Measurements from ENCODE around the gene CCDC92.

CCDC92 gene

DNA sequence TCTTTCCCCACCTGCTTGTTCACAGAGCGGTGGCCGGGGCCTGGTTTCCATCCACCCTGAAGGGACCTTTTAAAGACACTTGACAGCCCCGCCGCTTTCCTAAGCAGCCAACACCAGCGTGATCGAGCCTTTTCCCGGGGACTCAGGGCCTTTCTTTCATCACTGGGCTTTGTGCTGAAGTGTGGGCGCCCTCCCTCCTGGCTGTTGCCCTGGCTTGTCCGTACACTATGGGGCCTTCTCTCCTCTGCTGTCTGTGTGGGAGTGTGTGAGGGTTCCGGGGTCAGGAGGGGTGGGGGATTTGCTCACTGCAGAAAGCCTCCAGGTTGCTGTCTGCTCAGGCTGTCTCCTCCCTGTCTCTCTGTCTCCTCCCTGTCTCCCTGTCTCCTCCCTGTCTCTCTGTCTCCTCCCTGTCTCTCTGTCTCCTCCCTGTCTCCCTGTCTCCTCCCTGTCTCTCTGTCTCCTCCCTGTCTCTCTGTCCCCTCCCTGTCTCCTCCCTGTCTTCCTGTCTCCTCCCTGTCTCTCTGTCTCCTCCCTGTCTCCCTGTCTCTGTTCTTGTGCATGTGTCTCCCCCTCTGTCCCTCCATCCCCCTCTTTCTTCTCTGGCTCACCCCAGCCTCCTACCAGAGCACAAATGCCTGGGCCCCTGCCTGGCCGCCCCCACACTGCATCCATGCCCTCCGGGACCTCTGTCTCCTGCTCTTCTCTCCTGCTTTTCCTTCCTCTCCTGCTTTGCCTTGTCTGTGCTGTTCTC lies 64.7 kb downstream of the CCDC92 start:
- peak; percentile 9 to 17 for DNase-seq

DNA sequence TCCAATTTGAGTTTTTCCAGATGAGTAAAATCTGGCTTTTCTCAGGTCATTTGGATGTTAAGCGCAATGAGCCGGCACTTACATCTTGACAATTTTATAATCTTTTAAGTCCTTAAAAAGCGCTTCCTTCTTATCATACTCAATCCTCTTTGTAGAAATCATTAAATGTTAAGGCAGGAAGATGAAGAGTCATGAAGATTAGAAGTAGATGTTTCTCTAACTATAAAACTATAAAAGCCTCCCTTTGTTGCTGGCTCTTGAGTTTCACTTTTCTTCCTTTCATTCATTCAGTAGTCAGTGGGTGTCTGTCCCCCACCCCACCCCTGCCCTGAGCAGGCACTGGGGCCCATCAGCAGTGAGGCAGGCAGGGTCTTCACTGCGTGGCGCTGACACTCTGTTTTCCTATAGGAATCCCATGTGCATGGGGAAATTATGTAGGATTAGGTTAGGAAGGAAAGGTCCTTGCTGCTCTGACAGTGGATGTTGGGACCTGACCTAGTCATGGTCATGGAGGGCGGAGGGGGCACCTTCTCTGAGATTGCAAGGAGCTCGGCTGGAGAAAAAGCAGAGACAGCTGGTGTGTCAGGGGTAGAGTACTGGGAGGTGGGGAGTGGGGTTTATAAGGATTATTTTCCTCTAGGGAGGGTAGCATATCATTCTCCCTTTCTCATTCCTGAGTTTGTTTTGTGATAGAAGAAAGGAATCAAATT lies 65.8 kb downstream of the CCDC92 start:
- DNase-seq: no peak

DNA sequence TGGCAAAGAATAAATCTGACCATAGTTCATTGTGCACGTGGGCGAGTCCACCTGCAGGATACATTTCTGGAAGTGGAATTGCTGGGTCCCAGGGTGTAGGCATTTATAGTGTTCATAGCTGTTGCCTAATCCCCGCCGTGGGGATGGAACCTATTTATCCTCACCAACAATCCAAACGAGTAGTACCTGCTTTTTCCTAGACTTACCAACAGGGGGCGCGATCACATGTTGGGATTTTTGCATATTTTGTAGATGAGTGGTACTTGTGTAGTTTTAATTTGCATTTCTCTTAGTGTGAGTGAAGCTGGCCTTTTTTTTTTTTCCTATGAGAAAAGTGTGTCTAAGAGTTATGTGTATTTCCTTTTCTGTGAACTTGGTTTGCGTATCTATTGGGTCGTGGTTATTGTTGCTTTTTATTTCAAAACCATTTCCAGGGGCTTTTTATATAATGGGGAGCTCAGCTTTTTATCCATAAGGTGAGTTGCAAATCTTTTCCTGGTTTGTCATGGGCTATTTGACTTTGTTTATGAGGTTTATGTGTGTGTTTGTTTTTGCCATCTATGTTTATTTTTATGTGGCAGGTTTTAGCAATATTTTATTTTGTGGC lies 67.2 kb downstream of the CCDC92 start:
- DNase-seq: peak; percentile 35 to 83

DNA sequence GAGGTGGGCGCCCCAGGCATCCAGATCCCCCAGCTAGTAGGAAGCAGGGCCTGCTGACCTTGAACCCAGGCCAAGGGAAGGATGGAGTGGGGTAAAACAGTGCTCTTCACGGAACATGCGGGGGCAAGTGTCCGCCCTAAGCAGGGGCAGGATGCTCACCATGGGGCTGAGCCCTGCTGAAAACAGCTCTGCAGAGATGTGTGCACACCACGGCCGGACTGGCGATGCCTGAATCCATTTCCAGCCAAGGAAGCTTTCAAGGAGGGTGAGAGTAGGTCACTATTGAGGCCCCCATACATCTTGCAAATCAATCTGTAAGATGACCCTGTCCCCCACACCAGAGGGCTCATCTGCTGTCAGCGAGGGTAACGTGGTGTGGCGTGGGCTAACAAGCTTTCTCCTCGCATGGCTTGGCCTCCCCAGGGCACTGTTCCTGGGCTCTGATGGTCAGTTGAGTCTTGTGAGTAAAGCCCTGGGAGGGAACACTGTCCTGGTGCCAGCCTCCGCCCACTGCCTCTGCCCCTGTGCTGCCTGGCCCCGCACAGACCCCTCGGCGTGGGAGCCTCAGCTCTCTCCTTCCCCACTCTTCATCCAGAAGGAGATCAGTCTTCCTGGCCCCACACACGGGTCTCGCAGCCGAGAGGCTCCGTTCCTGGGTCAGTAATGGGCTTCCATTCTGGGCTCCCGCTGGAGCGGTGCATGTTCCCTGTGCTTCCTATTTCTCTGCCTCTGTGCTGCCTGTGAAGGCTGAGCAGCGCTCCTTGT lies 69.1 kb downstream of the CCDC92 start:
- no peak for DNase-seq

DNA sequence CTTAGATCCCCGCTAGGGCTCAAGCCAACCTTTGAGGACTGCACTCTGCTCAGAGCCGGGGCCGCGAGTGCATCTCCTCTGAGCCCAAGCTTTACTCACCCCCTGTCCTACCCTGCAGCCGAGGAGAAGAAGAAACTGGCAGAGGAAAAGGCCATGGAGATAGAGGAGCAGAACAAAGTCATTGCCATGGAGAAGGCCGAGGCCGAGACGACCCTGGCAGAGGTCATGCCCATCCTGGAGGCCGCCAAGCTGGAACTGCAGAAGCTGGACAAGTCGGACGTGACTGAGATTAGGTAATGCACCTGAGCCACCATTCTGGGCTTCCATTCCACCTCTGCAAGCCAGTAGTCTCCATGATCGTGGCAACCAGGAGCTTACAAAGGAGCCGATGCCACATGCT lies 69.8 kb downstream of the CCDC92 start:
- no peak for DNase-seq

DNA sequence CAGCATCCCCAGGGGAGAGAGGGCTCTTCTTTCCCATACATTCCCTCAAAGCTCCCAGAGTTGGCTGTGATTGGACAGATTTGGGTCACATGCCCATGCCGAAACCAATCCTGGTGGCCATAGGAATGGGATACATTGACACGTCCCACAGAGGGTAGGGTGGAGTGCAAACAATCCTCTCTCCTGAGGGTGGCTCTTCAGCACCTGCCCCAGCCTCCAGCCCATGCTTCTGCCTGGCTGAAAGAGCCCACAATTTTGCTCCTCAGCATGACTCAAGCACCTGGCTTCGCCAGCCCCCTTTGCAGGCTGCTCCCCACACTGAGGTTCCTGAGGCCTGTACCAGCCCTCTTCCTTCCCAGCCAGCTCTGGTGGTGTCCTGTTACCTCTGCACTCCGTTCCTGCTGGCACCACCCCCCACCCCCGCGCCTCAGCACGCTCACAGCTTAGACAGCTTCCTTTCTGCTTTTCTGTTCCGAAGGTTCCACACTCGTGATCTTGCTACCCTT lies 71.7 kb downstream of the CCDC92 start:
- peak in 1 of 2 donors; percentile 24 for DNase-seq

DNA sequence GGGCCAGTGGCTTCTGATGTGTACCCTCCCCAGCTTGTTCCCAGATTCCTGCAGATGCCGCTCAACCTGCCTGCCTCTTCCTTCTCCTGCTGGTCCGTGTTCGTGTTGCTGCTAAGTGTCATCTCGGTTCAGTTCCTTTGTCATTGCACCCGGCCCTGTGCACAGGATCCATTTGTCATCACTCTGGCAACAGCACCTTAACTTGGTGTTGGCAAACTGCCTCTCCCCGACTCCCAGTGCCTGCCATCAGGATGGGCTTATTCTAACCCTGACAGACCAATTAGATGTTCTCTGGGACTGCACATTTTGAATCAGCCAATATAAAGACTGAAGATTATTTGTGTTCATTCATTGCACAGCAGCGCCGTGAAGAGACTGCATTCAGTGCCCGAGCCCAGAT lies 73.3 kb downstream of the CCDC92 start:
- no peak for DNase-seq

DNA sequence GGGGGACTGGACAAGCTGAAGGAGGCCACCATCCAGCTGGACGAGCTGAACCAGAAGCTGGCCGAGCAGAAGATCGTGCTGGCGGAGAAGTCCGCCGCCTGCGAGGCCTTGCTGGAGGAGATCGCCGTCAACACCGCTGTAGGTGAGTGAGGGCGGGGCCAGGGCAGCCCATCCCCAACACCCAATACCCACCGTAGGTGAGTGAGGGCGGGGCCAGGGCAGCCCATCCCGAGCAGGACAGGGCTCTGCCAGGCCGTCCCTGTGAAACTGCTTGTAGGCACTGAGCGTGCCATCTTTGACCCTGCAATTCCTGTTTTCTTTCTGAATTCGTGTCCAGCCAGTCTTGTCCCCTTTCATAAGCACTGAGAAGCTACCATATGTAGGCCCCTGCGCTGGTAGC lies 74.0 kb downstream of the CCDC92 start:
- DNase-seq: no peak

DNA sequence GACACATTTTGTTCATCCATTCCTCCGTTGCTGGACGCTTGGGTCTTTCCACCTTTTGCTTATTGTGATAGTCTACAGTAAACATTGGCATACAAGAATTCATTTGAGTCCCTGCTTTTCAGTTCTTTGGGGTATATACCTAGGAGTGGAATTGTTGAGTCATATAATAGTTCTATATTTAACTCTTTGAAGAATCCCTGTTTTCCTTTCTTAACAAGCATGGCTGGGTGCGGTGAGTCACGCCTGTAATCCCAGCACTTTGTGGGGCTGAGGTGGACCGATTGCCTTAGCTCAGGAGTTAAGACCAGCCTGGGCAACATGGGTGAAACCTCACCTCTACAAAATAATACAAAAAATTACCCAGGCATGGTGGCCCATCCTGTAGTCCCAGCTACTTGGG lies 75.4 kb downstream of the CCDC92 start:
- DNase-seq: no peak

DNA sequence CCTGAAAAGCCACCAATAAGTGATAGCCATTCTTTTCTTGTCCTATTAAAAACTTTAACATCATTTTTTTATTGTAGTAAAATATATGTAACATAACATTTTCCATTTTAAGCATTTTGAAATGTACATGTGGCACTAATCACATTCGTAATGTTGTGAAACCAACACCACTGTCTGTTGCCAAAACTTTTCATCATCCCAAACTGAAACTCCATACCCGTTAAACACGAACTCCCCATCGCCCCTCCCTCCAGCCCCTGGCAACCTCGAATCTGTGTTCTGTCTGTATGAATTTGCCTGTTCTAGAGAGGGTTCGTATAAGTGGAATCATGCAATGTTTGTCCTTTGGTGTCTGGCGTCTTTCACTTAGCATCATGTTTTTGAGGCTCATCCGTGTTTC lies 75.9 kb downstream of the CCDC92 start:
- no peak for DNase-seq

DNA sequence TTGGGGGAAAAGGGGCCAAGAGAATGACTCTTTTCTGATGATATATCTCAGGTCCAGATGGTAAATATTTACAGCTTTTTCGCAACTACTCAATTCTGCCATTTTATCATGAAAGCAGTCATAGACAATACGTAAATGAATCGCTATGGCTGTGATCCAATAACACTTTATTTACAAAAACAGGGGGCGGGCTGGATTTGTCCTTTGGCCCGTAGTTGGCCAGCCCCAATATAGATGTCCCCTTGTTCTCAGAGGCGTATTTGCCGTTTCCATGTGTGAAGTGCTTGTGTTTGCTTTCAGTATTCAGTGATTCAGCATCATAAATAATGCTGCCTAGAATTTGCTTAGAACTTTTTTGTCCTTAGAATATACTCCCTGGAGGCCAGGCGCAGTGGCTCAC lies 77.2 kb downstream of the CCDC92 start:
- DNase-seq: no peak

DNA sequence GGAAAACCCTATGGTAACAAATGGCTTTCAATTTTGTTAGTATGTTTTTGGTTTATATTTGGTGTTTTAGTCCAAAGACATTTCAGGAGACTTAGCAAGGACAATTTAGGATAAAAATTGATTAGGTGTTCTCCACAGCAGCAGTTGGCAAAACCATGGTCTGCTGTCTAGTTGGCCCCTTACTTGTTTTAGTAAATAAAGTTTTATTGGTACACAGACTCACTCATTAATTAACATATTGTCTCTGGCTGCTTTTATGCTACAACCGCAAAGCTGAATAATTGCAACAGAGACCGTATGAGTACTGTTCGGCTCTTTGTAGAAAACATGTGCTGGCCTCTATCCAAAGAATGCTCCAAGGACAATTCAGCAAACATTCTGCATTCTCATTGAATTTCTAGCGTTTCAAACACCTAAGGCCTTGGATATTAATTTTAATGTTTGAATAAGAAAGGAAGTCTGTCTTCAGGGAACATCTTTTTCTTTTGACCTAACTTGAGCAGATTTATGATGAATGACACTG lies 77.7 kb downstream of the CCDC92 start:
- DNase-seq: no peak

DNA sequence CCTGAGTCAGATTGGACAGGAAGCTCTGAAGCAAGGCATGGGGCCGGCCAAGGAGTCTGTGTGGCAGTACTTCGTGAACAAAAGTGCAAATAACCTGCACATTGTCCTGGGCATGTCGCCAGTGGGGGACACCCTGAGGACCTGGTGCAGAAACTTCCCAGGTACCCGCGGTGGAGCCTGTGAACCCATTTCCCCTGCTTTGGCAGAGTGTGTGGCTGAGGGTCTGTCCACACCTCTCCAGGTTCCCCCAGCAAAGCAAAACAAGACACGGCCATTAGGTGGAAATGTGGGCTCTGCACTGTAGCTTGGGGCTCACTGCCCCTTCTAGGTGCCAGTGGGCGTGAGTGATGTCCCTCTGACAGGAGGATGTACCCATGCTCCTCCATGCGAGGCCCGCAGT lies 79.4 kb downstream of the CCDC92 start:
- DNase-seq: no peak

DNA sequence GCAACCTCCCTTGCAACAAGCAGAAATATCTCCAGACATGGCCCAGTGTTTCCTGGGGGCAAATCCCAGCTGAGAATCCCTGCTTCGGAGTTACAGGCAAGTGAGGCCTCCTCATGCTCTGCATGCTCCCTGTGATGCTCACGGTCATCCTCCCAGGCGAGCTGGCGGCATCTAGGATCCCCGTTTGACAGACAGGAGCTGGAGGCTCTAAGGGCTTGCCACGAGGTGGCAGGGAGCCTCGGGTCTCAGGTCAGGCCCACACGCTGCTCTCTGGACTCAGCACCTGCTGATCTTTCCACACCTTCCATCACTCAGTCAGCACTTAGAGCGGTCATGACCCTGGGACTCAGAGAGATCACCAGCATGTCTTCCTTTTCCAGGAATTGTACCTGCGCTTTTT lies 79.8 kb downstream of the CCDC92 start:
- no peak for DNase-seq

DNA sequence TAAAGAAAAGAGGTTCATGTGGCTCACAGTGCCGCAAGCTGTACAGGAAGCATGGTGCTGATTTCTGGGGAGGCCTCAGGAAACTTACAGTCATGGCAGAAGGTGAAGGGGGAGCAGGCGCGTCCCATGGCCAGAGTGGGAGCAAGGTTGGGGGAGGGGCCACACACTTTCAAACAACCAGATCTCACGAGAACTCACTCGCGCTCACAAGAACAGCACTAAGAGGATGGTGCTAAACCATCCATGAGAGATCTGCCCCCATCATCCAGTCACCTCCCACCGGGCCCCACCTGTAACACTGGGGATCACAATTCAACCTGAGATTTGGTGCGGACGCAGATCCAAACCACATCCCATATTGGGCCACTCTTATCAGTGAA lies 80.5 kb downstream of the CCDC92 start:
- no peak for DNase-seq

DNA sequence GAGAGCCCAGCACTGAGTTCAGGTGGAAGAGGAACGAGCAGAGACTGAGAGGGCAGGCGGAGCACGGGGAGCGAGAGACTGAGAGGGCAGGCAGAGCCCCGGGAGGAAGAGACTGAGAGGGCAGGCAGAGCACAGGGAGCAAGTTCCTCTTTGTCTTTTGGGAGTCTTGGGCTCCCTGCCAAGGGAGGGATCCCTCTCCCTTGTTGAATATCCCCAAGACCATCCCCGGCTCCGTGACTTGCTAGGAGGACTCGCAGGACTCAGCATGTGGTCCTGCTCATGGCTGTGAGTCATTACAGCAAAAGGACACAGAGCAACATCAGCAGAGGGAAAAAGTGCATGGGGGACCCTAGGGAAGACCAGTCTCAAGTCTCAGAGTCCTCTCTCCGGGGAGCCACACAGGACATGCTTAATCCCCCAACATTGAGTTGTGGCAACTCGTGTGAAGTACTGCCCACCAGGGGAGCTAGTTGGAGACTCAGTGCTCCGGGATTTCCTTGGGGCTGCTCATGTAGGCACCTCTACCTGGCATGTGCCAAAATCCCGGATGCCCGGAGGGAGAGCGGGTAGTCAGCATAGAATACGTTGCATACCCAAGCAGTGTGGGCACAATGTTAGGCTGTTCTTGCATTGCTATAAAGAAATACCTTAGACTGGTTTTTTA lies 81.0 kb downstream of the CCDC92 start:
- peak in 1 of 2 donors; percentile 7 for DNase-seq

DNA sequence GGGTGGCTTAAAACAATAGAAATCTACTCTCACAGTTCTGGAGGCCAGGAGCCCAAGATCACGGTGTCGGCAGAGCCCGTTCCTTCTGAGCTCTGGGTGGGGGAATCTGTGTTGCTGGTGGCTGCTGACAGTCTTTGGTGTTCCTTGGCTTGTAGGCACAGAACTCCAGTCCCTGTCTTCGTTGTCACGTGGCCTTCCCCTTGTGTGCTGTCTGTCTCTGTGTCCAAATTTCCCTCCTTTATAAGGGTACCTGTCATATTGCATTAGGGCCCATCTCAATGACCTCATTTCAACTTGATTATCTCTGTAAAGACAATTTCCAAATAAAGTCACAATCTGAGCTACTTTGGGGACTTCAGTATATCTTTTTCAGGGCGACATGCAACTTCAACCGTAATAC lies 81.6 kb downstream of the CCDC92 start:
- no peak for DNase-seq

DNA sequence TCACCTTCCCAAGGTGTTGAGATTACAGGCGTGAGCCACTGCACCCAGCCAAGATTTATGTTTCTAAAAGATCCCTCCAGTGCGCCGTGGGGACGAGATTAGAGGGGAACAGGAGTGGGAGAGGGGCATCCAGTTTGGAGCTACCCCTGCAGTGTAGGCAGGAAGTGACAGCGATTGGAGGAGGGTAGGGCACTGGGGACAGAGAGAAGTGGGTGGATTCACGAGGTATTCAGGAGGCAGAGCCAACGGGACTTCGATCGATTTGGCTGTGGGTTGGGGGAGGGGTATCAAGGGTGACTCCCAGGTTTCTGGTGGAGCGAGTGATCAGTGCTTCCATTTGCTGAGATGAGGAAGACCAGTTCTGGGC lies 82.1 kb downstream of the CCDC92 start:
- DNase-seq: no peak

DNA sequence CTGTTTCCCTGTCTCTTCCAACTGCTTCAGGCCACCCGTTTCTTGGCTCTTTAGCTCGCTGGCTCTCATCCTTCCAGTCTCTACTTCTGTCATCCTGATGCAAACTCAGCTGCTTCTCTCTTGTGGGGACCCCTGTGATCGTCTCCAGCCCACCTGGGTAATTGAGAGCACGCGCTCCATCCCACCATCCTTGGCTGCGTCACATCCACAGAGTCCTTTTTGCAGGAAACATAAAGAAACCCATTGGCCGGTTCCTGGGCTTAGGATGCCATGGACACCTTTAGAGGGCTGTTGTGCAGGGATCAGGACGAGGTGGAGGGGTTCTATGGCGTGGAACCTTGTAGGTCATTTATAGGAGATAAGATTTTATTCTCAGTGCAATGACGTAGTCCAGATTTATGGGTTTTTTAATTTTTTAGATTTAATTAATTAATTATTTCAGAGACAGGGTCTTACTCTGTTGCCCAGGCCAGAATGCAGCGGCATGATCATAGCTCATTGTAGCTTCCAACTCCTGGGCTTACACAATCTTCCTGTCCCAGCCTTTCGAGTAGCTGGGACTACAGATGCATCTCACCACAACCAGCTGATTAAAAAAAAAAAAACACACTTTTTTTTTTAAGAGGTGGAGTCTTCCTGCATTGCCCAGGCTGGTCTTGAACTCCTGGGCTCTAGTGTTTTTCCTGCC lies 82.6 kb downstream of the CCDC92 start:
- DNase-seq: no peak

DNA sequence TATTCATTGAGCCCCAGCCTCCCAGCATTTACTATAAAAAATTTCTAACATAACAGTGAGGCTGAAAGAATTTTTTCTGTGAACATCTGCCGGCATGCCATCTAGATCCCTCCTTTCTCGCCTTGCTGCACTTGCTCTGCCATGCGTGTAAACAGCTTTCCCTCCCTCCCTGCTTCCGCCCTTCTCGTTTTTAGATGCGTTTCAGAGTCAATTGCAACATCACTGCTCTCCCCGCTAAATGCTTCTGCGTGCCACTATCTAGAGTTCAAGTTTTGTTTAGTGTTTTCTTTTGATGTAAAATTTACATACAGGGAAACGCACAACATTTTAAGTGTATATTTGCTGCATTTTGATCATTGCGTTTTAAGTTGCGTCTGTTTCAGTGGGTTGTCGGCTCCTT lies 83.6 kb downstream of the CCDC92 start:
- no peak for DNase-seq

DNA sequence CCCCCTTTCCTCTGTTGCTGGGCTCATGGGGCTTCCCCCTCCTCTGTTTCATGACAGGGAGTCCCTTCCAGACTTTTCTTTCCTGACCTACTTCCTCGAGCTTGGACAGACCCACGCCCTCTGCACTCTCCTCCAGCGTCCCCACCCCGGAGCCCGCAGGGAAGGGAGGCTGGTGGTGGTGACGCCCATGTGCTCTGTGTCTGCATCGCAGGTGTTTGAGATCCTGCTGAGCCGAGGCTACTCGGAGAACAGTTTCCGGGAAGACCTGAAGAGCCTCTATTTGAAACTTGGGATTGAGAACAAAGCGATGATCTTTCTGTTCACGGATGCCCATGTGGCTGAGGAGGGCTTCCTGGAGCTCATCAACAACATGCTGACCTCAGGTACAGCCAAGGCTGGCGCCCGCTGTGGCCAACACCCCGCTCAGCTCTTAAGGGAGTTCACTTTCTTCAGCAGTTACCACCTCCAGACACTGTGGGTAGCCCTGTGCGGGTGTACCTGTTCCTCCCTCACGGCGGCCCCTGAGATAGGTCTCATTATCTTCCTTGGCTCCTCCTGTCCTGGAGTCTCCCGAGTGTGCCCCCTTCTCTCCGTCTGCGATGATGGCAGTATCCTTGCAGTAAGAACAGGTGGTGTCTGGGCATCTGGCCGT lies 85.6 kb downstream of the CCDC92 start:
- no peak for DNase-seq
